Measurements from ENCODE around the gene PRDX2.
A peak's percentile ranks its signal among the peaks of the same experiment; 100 is the strongest.

Gene PRDX2

GRCh38 chr19:12794971-12795381 lies 6.6 kb downstream of the PRDX2 start:
- no peak for TF ChIP-seq CTCF (IDR thresholded peaks at IDR 0.05; ENCODE audit: control insufficient read depth, insufficient read depth, low read depth, low read length, missing control alignments)
- H3K4me3 ChIP-seq (ENCODE audit: control insufficient read depth, low read depth, low read length), result no peak overlapping the region
- DNase-seq (ENCODE audit: low read depth), result no peak

GRCh38 chr19:12794196-12794941 lies 7.2 kb downstream of the PRDX2 start:
- TF ChIP-seq CTCF (IDR thresholded peaks at IDR 0.05; ENCODE audit: control insufficient read depth, insufficient read depth, low read depth, low read length, missing control alignments), result no peak
- no peak for DNase-seq (ENCODE audit: low read depth)
- H3K4me3 ChIP-seq (ENCODE audit: control insufficient read depth, low read depth, low read length), result peak overlapping the region; percentile 94

- TF ChIP-seq CTCF (IDR thresholded peaks at IDR 0.05; ENCODE audit: control insufficient read depth, insufficient read depth, low read depth, low read length, missing control alignments), result no peak
Observed at GRCh38 chr19:12793290-12794195, 8.1 kb downstream of the PRDX2 start.

GRCh38 chr19:12792853-12793289 lies 8.7 kb downstream of the PRDX2 start:
- no peak for DNase-seq (ENCODE audit: low read depth)
- H3K4me3 ChIP-seq (ENCODE audit: control insufficient read depth, low read depth, low read length), result peak overlapping the region; percentile 94

More at GRCh38 chr19:12793290-12794195, 8.1 kb downstream of the PRDX2 start:
- DNase-seq (ENCODE audit: low read depth), result no peak
- H3K4me3 ChIP-seq (ENCODE audit: control insufficient read depth, low read depth, low read length), result peak overlapping the region; percentile 94

GRCh38 chr19:12792051-12792852 lies 9.3 kb downstream of the PRDX2 start:
- no peak for DNase-seq (ENCODE audit: low read depth)
- H3K4me3 ChIP-seq (ENCODE audit: control insufficient read depth, low read depth, low read length), result peak overlapping the region; percentile 94
- TF ChIP-seq CTCF (IDR thresholded peaks at IDR 0.05; ENCODE audit: control insufficient read depth, insufficient read depth, low read depth, low read length, missing control alignments), result no peak

More at GRCh38 chr19:12792853-12793289, 8.7 kb downstream of the PRDX2 start:
- no peak for TF ChIP-seq CTCF (IDR thresholded peaks at IDR 0.05; ENCODE audit: control insufficient read depth, insufficient read depth, low read depth, low read length, missing control alignments)

Data from AG09309 (cell line).